ENCODE measurements around the gene CYP2A13. TPM values are rescaled to one million over a fixed set of nuclear protein-coding genes. Genes with fewer than 3 reads are reported as not detected.
"Not testable (repeated sequence)": the region's sequence is repeated elsewhere in the genome, so short reads cannot be mapped to it uniquely, and the experiment has no call there.

Gene CYP2A13
- total and polyA plus RNA-seq, 4 donors: 0.27 TPM; not detected in 3

- 92% methylated on average over 2 of the region's 7 CpGs for WGBS (ENCODE audit: insufficient coverage)
- H3K36me3 ChIP-seq (ENCODE audit: control insufficient read depth, insufficient read depth, low read length): no peaks in the 10 kb centered on the region
- H3K27ac ChIP-seq (ENCODE audit: low read depth, low read length): no peak within 1 kb of the TSS
- no peak for DNase-seq (ENCODE audit: low read depth in 4 of 6, low spot score in 6 of 6)
- no peaks in the 10 kb centered on the region for H3K4me1 ChIP-seq (ENCODE audit: control insufficient read depth, insufficient read depth, low read length)
- H3K27me3 ChIP-seq (ENCODE audit: control insufficient read depth, insufficient read depth, low read length): no peaks in the 10 kb centered on the region
- no peak within 1 kb of the TSS for H3K4me3 ChIP-seq (ENCODE audit: low read depth, low read length)
- no peaks in the 10 kb centered on the region for H3K9me3 ChIP-seq (ENCODE audit: control insufficient read depth, insufficient read depth, low read length)
Observed at GRCh38 chr19:41114132-41114531, 25.9 kb downstream of the CYP2A13 start, which contains the start of gene CYP2F1. TSS of gene CYP2F1 (plus strand) at chr19:41114432. CDS start at chr19:41116189, 1,757 bp downstream.

GRCh38 chr19:41116261-41116660 lies 28.0 kb downstream of the CYP2A13 start:
- Histone ChIP-seq H3K27me3 (ENCODE audit: control insufficient read depth, insufficient read depth, low read length) (no peaks in the 10 kb centered on the region), H3K27ac (ENCODE audit: low read depth, low read length) (no peak overlapping the region), H3K4me3 (ENCODE audit: low read depth, low read length) (no peak overlapping the region), H3K36me3 (ENCODE audit: control insufficient read depth, insufficient read depth, low read length) (no peaks in the 10 kb centered on the region), H3K9me3 (ENCODE audit: control insufficient read depth, insufficient read depth, low read length) (no peaks in the 10 kb centered on the region), H3K4me1 (ENCODE audit: control insufficient read depth, insufficient read depth, low read length) (no peaks in the 10 kb centered on the region)
- WGBS (ENCODE audit: insufficient coverage): 93% methylated on average over 2 of the region's 8 CpGs
- DNase-seq (ENCODE audit: low read depth in 4 of 6, low spot score in 6 of 6): no peak

GRCh38 chr19:41120929-41121911 lies 33.0 kb downstream of the CYP2A13 start:
- not testable (repeated sequence) for H3K4me3 ChIP-seq (ENCODE audit: low read depth, low read length); H3K27ac ChIP-seq (ENCODE audit: low read depth, low read length); H3K36me3 ChIP-seq (ENCODE audit: control insufficient read depth, insufficient read depth, low read length); DNase-seq (ENCODE audit: low read depth in 4 of 6, low spot score in 6 of 6); H3K9me3 ChIP-seq (ENCODE audit: control insufficient read depth, insufficient read depth, low read length); H3K4me1 ChIP-seq (ENCODE audit: control insufficient read depth, insufficient read depth, low read length); H3K27me3 ChIP-seq (ENCODE audit: control insufficient read depth, insufficient read depth, low read length)
- 86% methylated on average over 29 of the region's 41 CpGs for WGBS (ENCODE audit: insufficient coverage)

GRCh38 chr19:41122846-41123245 lies 34.6 kb downstream of the CYP2A13 start:
- 93% methylated on average over 7 of the region's 13 CpGs for WGBS (ENCODE audit: insufficient coverage)
- H3K4me1 ChIP-seq (ENCODE audit: control insufficient read depth, insufficient read depth, low read length); H3K4me3 ChIP-seq (ENCODE audit: low read depth, low read length); H3K9me3 ChIP-seq (ENCODE audit: control insufficient read depth, insufficient read depth, low read length); H3K27me3 ChIP-seq (ENCODE audit: control insufficient read depth, insufficient read depth, low read length); H3K36me3 ChIP-seq (ENCODE audit: control insufficient read depth, insufficient read depth, low read length); DNase-seq (ENCODE audit: low read depth in 4 of 6, low spot score in 6 of 6); H3K27ac ChIP-seq (ENCODE audit: low read depth, low read length): not testable (repeated sequence)

- no peaks in the 10 kb centered on the region for H3K36me3 ChIP-seq (ENCODE audit: control insufficient read depth, insufficient read depth, low read length)
- H3K9me3 ChIP-seq (ENCODE audit: control insufficient read depth, insufficient read depth, low read length): no peaks in the 10 kb centered on the region
- H3K27ac ChIP-seq (ENCODE audit: low read depth, low read length): no peak overlapping the region
- DNase-seq (ENCODE audit: low read depth in 4 of 6, low spot score in 6 of 6): no peak
- WGBS (ENCODE audit: insufficient coverage): 88% methylated on average over 9 of the region's 11 CpGs
- peaks cover 12% of the 10 kb centered on the region for H3K4me1 ChIP-seq (ENCODE audit: control insufficient read depth, insufficient read depth, low read length)
- no peaks in the 10 kb centered on the region for H3K27me3 ChIP-seq (ENCODE audit: control insufficient read depth, insufficient read depth, low read length)
- no peak overlapping the region for H3K4me3 ChIP-seq (ENCODE audit: low read depth, low read length)
Observed at GRCh38 chr19:41123716-41124294, 35.6 kb downstream of the CYP2A13 start.

DNA sequence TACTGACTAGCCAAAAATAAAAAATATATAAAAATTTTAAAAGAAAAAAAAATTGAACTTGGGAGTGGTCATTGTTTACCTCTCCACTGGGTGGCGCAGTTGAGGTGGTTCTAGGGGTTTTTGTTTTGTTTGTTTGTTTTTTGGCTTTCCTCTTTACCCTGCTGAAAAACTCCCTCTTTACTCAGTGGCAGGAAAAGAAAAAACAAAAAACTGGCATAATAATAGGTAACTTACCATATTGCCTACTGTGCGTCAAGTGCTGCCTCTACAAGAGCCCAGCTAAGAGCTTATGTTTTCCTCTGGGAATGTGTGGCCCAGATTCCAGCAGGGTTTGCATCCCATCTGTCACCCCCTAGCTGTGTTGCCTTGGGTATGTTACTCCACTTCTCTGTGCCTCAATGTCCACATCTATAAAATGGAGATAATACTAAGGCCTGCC lies 38.5 kb downstream of the CYP2A13 start:
- H3K9me3 ChIP-seq (ENCODE audit: control insufficient read depth, insufficient read depth, low read length); H3K27me3 ChIP-seq (ENCODE audit: control insufficient read depth, insufficient read depth, low read length); H3K4me3 ChIP-seq (ENCODE audit: low read depth, low read length); DNase-seq (ENCODE audit: low read depth in 4 of 6, low spot score in 6 of 6); H3K27ac ChIP-seq (ENCODE audit: low read depth, low read length); H3K36me3 ChIP-seq (ENCODE audit: control insufficient read depth, insufficient read depth, low read length): not testable (repeated sequence)
- H3K4me1 ChIP-seq (ENCODE audit: control insufficient read depth, insufficient read depth, low read length): peaks cover 12% of the 10 kb centered on the region
- WGBS (ENCODE audit: insufficient coverage): no CpG with 5 or more reads among the region's 2 CpGs

DNA sequence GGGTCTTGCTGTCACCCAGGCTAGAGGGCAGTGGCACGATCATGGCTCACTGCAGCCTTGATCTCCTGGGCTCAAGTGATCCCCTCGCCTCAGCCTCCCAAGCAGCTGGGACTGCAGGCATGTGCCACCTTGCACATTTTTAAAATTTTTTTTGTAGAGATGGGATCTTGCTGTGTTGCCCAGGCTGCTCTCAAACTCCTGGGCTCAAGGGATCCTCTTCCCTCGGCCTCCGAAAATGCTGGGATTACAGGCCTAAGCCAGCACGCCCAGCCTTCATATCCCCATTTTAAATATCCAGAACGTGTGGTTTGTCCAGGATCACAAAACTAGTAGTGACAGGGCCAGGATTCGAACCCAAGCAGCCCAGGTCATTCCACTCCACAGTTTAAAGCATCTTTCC lies 39.1 kb downstream of the CYP2A13 start:
- DNase-seq (ENCODE audit: low read depth in 4 of 6, low spot score in 6 of 6); H3K27ac ChIP-seq (ENCODE audit: low read depth, low read length); H3K9me3 ChIP-seq (ENCODE audit: control insufficient read depth, insufficient read depth, low read length); H3K4me3 ChIP-seq (ENCODE audit: low read depth, low read length); H3K36me3 ChIP-seq (ENCODE audit: control insufficient read depth, insufficient read depth, low read length); H3K27me3 ChIP-seq (ENCODE audit: control insufficient read depth, insufficient read depth, low read length): not testable (repeated sequence)
- peaks cover 12% of the 10 kb centered on the region for H3K4me1 ChIP-seq (ENCODE audit: control insufficient read depth, insufficient read depth, low read length)
- 80% methylated on average over 5 of the region's 7 CpGs for WGBS (ENCODE audit: insufficient coverage)

GRCh38 chr19:41127801-41128300 lies 39.6 kb downstream of the CYP2A13 start:
- H3K36me3 ChIP-seq (ENCODE audit: control insufficient read depth, insufficient read depth, low read length); H3K27ac ChIP-seq (ENCODE audit: low read depth, low read length); H3K9me3 ChIP-seq (ENCODE audit: control insufficient read depth, insufficient read depth, low read length); H3K27me3 ChIP-seq (ENCODE audit: control insufficient read depth, insufficient read depth, low read length); H3K4me3 ChIP-seq (ENCODE audit: low read depth, low read length): not testable (repeated sequence)
- H3K4me1 ChIP-seq (ENCODE audit: control insufficient read depth, insufficient read depth, low read length): peaks cover 12% of the 10 kb centered on the region
- DNase-seq (ENCODE audit: low read depth in 4 of 6, low spot score in 6 of 6): peak in 4 of 6 donors; percentile 2 to 77 (median 38)
- 0% methylated on average over 9 of the region's 29 CpGs for WGBS (ENCODE audit: insufficient coverage)

DNA sequence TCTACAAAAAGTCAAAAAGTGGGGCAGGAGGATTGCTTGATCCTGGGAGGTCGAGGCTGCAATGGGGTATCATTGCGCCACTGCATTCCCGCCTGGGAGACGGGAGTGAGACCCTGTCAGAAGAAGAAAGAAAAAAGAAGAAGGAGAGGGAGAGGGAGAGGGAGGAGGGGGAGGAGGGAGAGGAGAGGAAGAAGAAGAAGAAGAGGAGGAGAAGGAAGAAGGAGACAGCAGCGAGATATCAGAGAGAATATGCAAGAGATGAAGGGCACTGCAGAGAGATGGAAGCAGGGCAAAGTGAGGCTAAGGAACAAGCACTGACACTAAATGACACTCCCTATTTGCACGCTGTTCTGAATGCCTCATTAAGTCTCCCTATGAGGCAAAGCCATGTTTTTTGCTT lies 40.4 kb downstream of the CYP2A13 start:
- DNase-seq (ENCODE audit: low read depth in 4 of 6, low spot score in 6 of 6): peak in 1 of 6 donors; percentile 20
- H3K36me3 ChIP-seq (ENCODE audit: control insufficient read depth, insufficient read depth, low read length): no peaks in the 10 kb centered on the region
- 75% methylated on average over 5 of the region's 6 CpGs for WGBS (ENCODE audit: insufficient coverage)
- no peak overlapping the region for H3K4me3 ChIP-seq (ENCODE audit: low read depth, low read length)
- H3K27me3 ChIP-seq (ENCODE audit: control insufficient read depth, insufficient read depth, low read length): no peaks in the 10 kb centered on the region
- no peaks in the 10 kb centered on the region for H3K9me3 ChIP-seq (ENCODE audit: control insufficient read depth, insufficient read depth, low read length)
- H3K27ac ChIP-seq (ENCODE audit: low read depth, low read length): no peak overlapping the region
- peaks cover 12% of the 10 kb centered on the region for H3K4me1 ChIP-seq (ENCODE audit: control insufficient read depth, insufficient read depth, low read length)

Measured in spinal cord (tissue), 10 donors.